GM19351 (cell line): ENCODE data around the gene BRWD1.

ENCODE experiments used
- ATAC-seq: cut with Tn5 transposase; IDR thresholded peaks from one replicate; pipeline ENCODE4 v1.9.1; 2021; ENCODE audit warnings: mild to moderate bottlenecking, moderate library complexity; ENCODE audit not compliant: unreplicated experiment

Gene BRWD1

GRCh38 chr21:39204134-39204533, 109.3 kb downstream of the BRWD1 start:
- no peak for ATAC-seq

DNA sequence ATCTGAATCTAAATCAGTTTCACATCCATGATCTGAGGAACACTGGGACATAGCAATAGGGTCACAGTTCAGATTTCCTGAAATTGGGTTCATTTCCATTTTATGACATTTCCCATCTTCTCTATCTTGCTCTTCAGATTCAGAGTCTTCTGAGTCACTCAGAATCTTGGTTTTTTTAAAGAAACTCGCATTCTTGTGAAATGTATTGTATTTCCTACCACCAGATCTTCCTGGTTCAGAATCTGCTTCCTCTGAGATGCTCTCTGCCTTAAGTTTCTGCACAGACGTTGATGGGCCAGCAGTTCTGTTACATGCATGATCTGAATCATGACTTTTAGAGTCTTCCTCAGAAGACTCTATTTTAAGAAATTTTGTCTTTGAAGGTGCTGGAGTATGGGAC, 114.6 kb downstream of the BRWD1 start:
- no peak for ATAC-seq

DNA sequence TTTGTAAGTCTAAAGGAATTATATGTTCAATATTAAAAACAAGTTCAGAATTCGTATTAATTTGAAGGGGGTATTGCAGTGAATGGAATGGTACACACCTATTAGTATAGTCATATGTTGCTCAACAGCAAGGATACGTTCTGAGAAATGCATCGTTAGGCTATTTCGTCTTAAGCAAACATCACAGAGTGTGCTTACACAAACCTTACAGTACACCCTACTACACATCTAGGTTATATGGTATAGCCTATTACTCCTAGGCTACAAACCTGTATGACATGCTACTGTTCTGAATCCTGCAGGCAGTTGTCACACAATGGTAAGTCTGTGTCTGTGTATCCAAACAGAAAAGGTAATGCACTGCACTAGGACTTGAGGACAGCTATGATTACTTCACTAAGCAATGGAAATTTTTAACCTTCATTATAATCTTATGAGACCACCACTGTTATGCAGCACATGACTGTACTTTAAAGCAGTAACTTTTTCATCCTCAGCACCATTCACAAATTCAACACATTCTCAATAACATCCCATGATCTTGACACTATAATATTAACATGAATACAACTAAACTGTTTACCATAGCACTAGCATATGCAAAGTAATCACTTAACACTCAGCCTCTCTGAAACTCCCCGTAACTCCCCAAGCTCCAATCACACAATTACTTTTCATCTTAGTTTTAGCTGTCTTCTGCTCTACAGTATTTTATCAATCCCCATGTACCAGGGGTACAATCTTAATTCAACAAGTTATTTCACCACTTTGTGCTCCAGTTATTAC, 115.8 kb downstream of the BRWD1 start:
- no peak for ATAC-seq

GRCh38 chr21:39196838-39197237, 116.6 kb downstream of the BRWD1 start:
- no peak for ATAC-seq

GRCh38 chr21:39196310-39196709, 117.1 kb downstream of the BRWD1 start:
- ATAC-seq: no peak

- no peak for ATAC-seq
These were observed 120.1 kb downstream of the BRWD1 start for GRCh38 chr21:39193380-39193779.

DNA sequence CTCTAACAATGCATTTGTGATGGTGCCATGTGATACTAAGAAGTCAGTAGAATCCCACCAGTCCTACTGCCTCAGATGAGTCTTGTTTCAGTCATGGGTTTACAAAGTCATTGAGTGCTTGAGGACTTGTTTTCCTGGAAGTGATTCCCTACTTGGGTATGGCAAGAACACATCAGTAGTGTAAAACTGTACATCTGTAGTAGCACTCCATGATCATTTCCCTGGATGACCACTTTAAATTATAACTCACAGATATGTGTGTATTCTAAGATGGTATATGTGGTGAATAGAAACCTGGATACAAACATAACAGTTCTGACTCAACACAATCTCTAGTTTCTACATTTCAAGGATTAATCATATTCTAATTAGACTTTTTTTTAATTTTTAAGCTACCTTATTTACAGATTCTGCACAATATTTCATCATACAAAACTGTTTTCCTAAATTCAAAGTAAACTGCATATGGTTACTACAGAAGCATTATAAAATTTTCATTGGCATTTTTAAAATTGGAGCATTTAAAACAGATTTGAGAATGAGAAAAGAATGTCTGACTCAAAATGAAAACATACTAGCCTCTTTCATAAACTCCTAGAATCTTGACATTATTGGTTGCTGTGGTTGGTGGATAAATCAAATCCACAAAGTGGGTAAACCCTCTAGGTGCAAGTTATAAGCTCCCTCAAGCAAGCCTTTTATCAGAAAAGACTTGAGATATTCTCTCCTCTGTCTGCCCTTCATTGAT, 123.4 kb downstream of the BRWD1 start:
- no peak for ATAC-seq

- no peak for ATAC-seq
These were observed 124.8 kb downstream of the BRWD1 start for GRCh38 chr21:39188521-39189139.

- no peak for ATAC-seq
These were observed 126.3 kb downstream of the BRWD1 start for GRCh38 chr21:39187141-39187540.

DNA sequence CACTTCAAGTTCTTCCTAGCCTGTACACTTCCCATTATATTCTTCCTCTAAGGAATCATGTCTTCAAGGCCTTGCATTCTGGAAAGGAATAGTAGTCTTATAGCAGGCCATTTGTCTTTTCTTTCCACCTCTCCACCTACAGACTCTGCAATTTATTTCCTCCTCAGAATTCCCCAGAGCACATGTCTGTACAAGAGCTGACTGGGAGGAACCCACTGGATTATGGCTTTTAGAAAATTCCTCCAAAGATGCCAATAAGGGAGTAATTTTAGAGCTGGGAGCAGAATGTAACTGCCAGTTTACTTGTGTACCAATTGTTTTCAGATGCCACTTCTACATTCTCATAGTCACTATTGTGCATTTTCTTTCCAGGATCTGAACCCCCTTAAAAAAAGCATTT, 126.8 kb downstream of the BRWD1 start:
- ATAC-seq: no peak

DNA sequence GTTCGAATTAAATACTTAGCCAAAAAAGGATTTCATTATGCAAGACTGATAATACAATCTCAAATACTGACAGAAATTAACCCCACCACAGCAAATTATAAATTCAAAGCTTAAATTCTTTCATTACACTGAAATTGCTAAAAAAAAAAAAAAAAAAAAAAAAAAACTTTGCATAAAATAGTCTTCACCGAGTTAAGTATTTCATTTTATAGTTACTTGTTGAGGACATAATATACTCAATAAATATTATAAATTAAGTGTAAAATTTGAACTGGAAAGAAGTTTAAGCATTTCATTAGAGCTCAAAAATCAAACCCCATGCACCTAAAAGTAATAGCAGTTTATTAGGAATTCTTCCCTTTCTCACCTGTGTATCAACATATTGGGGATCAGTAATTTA, 128.3 kb downstream of the BRWD1 start:
- ATAC-seq: no peak

DNA sequence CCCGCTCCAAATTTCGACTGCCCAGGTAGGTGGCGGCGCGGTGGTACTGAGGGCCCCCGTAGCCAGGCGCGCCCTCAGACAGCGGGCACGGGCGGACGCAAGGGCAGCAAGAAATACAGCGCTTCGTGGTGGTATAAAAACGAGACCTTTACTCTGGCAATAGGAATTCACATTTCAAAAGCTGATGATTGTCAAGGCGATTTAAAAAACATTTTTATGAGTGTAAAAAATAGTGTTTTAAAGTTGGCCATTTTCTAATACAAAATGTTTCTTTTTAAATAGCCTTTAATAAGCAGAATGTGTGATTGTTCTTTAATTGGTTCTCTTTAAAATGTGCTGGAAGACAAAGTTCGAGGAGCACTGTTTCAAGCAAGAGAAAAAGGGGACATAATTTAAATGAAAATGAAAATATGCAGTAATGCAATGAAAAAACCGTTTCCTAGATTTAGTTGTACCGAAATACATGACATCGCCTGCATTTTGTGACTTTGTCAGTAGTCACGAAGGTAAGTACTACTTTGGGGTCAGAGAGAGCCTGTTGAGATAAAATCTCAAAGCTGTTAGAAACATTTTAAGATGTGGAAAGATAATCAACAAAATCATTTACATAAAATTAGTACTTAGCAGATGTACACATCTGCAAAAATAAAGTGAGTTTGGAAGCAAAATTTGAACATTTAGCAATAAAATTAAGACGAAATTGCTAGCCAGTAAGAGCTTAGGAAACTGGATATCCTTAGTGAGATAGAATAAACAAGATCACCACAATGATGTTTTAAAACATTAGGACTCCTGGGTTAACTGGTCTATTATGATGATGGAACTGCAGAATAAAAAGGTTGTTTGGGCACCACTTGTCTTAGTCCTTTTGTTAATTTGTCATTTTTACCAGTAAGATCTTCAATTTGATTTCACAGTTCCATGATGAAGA, 129.1 kb downstream of the BRWD1 start:
- no peak for ATAC-seq

DNA sequence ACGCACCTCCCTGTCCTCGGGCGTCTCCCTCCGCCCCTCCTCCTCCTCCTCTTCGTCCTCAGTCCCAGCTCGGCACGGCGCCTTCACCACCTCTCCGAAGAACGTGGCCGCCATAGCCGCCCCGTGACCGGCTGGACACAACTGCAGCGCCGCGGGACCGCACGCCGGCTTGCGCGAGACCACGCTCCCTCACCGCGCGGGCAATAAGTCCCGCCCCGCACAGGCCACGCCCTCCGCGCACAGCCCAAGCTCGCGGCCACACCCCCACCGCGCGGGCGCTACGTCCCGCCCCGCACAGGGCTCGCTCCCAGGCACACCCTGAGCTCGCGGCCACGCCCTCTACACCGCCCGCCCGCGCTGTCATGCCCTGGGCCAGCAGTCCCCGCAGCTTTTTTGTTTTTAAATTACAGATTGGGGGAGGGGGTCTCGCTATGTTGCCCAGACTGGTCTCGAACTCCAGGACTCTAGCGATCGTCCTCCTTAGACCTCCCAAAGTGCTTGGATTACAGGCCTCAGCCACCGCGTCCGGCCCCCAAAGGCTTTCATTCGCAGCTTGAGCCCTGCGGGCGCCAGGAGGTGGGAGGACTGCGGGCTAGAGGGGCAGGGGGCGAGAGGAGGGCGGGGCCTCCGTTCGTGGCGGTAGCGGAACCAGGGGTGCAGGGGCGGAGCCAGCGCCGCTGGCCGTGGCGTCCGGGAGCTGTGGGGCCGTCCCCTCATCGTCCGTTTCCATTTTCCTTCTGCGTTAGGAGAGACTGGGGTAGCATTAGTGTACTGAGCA, 130.0 kb downstream of the BRWD1 start, which contains the start of gene PSMG1:
PSMG1 (minus strand) TSS at position 180 of the 778 bp plus-strand sequence; CDS start at position 114, 66 bp downstream.
- ATAC-seq: peak; percentile 83

- ATAC-seq: no peak
These were observed 130.8 kb downstream of the BRWD1 start for GRCh38 chr21:39182484-39183271.

DNA sequence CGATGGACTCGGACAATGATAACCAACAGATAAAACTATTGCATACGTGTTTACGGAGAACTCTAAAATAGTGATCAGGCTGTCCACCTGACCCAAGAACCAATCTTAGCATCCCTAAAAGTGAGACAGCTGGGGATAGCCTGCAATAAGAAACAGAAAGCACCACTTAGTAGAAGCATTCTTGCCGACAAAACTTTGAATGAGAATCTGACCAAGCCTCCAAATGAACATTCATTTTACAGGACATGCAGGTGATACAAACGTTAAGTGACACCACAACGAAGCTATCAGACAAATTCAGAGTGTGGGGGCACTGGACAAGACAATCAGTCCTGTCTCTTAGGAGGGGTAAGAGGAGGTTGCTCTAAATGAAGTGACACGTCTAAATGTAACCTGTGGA, 131.4 kb downstream of the BRWD1 start:
- no peak for ATAC-seq

DNA sequence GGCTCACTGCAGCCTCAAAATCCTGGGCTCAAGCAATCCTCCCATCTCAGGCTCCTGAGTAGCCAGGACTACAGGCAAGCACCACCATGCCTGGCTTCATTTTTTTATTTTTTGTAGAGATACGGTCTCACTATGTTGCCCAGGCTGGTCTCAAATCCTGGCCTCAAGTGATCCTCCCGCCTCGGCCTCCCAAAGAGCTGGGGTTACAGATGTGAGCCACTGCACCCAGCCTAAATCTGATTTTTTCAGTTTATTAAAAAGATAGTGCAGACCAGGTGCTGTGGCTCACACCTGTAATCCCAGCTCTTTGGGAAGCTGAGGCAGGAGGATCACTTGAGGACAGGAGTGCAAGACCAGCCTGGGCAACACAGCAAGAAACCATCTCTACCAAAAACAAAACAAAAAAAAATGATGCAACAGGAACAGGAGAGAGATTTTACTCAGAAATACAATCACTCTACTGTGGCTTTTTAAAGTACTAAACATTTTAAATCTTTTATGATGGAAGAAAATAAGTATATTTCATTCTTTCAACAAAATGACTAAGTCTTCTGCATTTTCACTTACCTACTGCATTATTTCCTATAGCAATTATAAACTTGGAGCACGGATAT, 132.1 kb downstream of the BRWD1 start:
- no peak for ATAC-seq

GRCh38 chr21:39180429-39181019, 132.9 kb downstream of the BRWD1 start:
- ATAC-seq: no peak

GRCh38 chr21:39178421-39178820, 135.0 kb downstream of the BRWD1 start:
- ATAC-seq: no peak
